ENCODE results near the gene EVI5.

EVI5 gene

GRCh38 chr1:92503043-92503925, 281.6 kb downstream of the EVI5 start:
- Histone ChIP-seq H3K27ac (peak overlapping the region in 5 of 11 experiments; percentile 5 to 50 (median 45); a peak in 8 of 22 replicates), H3K4me1 (peaks cover 7 to 37% (median 33%) of the 10 kb centered on the region in 10 experiments; a peak in 18 of 20 replicates), H3K9ac (peak overlapping the region in 1 of 11 experiments; percentile 26; a peak in 2 of 22 replicates), H4K20me1 (no peaks in the 10 kb centered on the region), H3K36me3 (peaks cover 0 to 8% (median 0%) of the 10 kb centered on the region in 11 experiments; a peak in 2 of 22 replicates), H3K4me3 (no peak overlapping the region), H3K4me2 (peak overlapping the region in 10 of 11 experiments; percentile 7 to 86 (median 66); a peak in 17 of 22 replicates), H3K9me3 (replicated peaks in 1 of 11) (0 out of 22 replicates have a peak, but pooled peaks cover 0 to 3% (median 0%) of the 10 kb centered on the region in 11 experiments), H3K27me3 (no peaks in the 10 kb centered on the region)
- TF ChIP-seq Cebpa-rat (IDR thresholded peaks at IDR 0.05), result peak in 3 of 11 experiments; percentile 9 to 60 (median 59); a peak in 2 of 22 replicates

- Histone ChIP-seq H3K9me3 (replicated peaks in 1 of 11) (0 out of 22 replicates have a peak, but pooled peaks cover 0 to 3% (median 0%) of the 10 kb centered on the region in 11 experiments), H4K20me1 (no peaks in the 10 kb centered on the region), H3K4me3 (no peak overlapping the region), H3K4me1 (peaks cover 7 to 37% (median 33%) of the 10 kb centered on the region in 10 experiments; a peak in 18 of 20 replicates), H3K27me3 (no peaks in the 10 kb centered on the region), H3K4me2 (peak overlapping the region in 8 of 11 experiments; percentile 27 to 86 (median 66); a peak in 11 of 22 replicates), H3K36me3 (0 out of 22 replicates have a peak, but pooled peaks cover 0 to 3% (median 0%) of the 10 kb centered on the region in 11 experiments), H3K9ac (no peak overlapping the region), H3K27ac (peak overlapping the region in 1 of 11 experiments; percentile 7; a peak in 1 of 22 replicates)
- no peak for TF ChIP-seq Cebpa-rat (IDR thresholded peaks at IDR 0.05)
Observed at GRCh38 chr1:92502247-92502646, 282.7 kb downstream of the EVI5 start.

GRCh38 chr1:92500552-92500951, 284.4 kb downstream of the EVI5 start:
- Histone ChIP-seq H3K4me1 (peaks cover 7 to 35% (median 33%) of the 10 kb centered on the region in 10 experiments; a peak in 18 of 20 replicates), H3K27ac (no peak overlapping the region), H3K9ac (no peak overlapping the region), H3K27me3 (no peaks in the 10 kb centered on the region), H4K20me1 (no peaks in the 10 kb centered on the region), H3K4me2 (no peak overlapping the region), H3K9me3 (replicated peaks in 1 of 11) (0 out of 22 replicates have a peak, but pooled peaks cover 0 to 3% (median 0%) of the 10 kb centered on the region in 11 experiments), H3K4me3 (no peak overlapping the region), H3K36me3 (no peaks in the 10 kb centered on the region)
- TF ChIP-seq Cebpa-rat (IDR thresholded peaks at IDR 0.05), result no peak

GRCh38 chr1:92495392-92496063, 289.4 kb downstream of the EVI5 start:
- TF ChIP-seq Cebpa-rat (IDR thresholded peaks at IDR 0.05), result no peak
- Histone ChIP-seq H3K4me1 (peaks cover 0 to 12% (median 2%) of the 10 kb centered on the region in 10 experiments; a peak in 9 of 20 replicates), H3K9ac (no peak overlapping the region), H4K20me1 (no peaks in the 10 kb centered on the region), H3K4me3 (no peak overlapping the region), H3K27ac (no peak overlapping the region), H3K4me2 (peak overlapping the region in 4 of 11 experiments; percentile 24 to 42 (median 36); a peak in 3 of 22 replicates), H3K9me3 (replicated peaks in 1 of 11) (no peaks in the 10 kb centered on the region), H3K27me3 (no peaks in the 10 kb centered on the region), H3K36me3 (no peaks in the 10 kb centered on the region)

GRCh38 chr1:92494485-92495141, 290.3 kb downstream of the EVI5 start:
- no peak overlapping the region for H3K27ac ChIP-seq
- H4K20me1 ChIP-seq, result no peaks in the 10 kb centered on the region
- H3K9me3 ChIP-seq (replicated peaks in 1 of 11), result no peaks in the 10 kb centered on the region
- TF ChIP-seq Cebpa-rat (IDR thresholded peaks at IDR 0.05), result no peak
- no peak overlapping the region for H3K9ac ChIP-seq
- H3K27me3 ChIP-seq, result no peaks in the 10 kb centered on the region
- H3K36me3 ChIP-seq, result no peaks in the 10 kb centered on the region
- no peak overlapping the region for H3K4me3 ChIP-seq
- peak overlapping the region in 6 of 11 experiments; percentile 20 to 42 (median 34); a peak in 9 of 22 replicates for H3K4me2 ChIP-seq
- peaks cover 0 to 12% (median 2%) of the 10 kb centered on the region in 10 experiments; a peak in 9 of 20 replicates for H3K4me1 ChIP-seq

GRCh38 chr1:92493139-92493538, 291.8 kb downstream of the EVI5 start:
- Histone ChIP-seq H3K4me1 (peaks cover 0 to 18% (median 2%) of the 10 kb centered on the region in 10 experiments; a peak in 10 of 20 replicates), H3K4me3 (no peak overlapping the region), H4K20me1 (no peaks in the 10 kb centered on the region), H3K4me2 (no peak overlapping the region), H3K9ac (no peak overlapping the region), H3K27ac (no peak overlapping the region), H3K27me3 (0 out of 22 replicates have a peak, but pooled peaks cover 0 to 3% (median 0%) of the 10 kb centered on the region in 11 experiments), H3K9me3 (replicated peaks in 1 of 11) (no peaks in the 10 kb centered on the region), H3K36me3 (no peaks in the 10 kb centered on the region)
- TF ChIP-seq Cebpa-rat (IDR thresholded peaks at IDR 0.05), result no peak

GRCh38 chr1:92488832-92489231, 296.1 kb downstream of the EVI5 start:
- no peak overlapping the region for H3K9ac ChIP-seq
- no peak overlapping the region for H3K4me3 ChIP-seq
- no peak for TF ChIP-seq Cebpa-rat (IDR thresholded peaks at IDR 0.05)
- peaks cover 0 to 6% (median 0%) of the 10 kb centered on the region in 11 experiments; a peak in 2 of 22 replicates for H4K20me1 ChIP-seq
- H3K27me3 ChIP-seq, result peaks cover 0 to 35% (median 0%) of the 10 kb centered on the region in 11 experiments; a peak in 8 of 22 replicates
- H3K4me2 ChIP-seq, result peak overlapping the region in 1 of 11 experiments; percentile 9; a peak in 3 of 22 replicates
- peaks cover 0 to 27% (median 15%) of the 10 kb centered on the region in 10 experiments; a peak in 15 of 20 replicates for H3K4me1 ChIP-seq
- H3K9me3 ChIP-seq (replicated peaks in 1 of 11), result no peaks in the 10 kb centered on the region
- no peak overlapping the region for H3K27ac ChIP-seq
- H3K36me3 ChIP-seq, result no peaks in the 10 kb centered on the region

GRCh38 chr1:92488416-92488815, 296.5 kb downstream of the EVI5 start:
- Histone ChIP-seq H3K36me3 (no peaks in the 10 kb centered on the region), H4K20me1 (peaks cover 0 to 10% (median under 1%) of the 10 kb centered on the region in 11 experiments; a peak in 6 of 22 replicates), H3K27ac (no peak overlapping the region), H3K27me3 (peaks cover under 1 to 39% (median 3%) of the 10 kb centered on the region in 11 experiments; a peak in 16 of 22 replicates), H3K9me3 (replicated peaks in 1 of 11) (no peaks in the 10 kb centered on the region), H3K9ac (peak overlapping the region in 1 of 11 experiments; percentile 20; a peak in 1 of 22 replicates), H3K4me3 (no peak overlapping the region), H3K4me1 (peaks cover 4 to 30% (median 18%) of the 10 kb centered on the region in 10 experiments; a peak in 18 of 20 replicates), H3K4me2 (peak overlapping the region in 5 of 11 experiments; percentile 1 to 100 (median 94); a peak in 8 of 22 replicates)
- TF ChIP-seq Cebpa-rat (IDR thresholded peaks at IDR 0.05), result no peak

Measured in BLaER1 treated with 17β-estradiol and CSF1 and Interleukin-3, amounts not matched to agents 10 nM and 100 nM (cell line).